ENCODE data around the gene PSMF1. TPM values are rescaled to one million over a fixed set of nuclear protein-coding genes. Genes with fewer than 3 reads are reported as not detected.
A peak's percentile ranks its signal among the peaks of the same experiment; 100 is the strongest.

The PSMF1 gene
- total and polyA plus RNA-seq, 9 of the 15 experiments (the other 6 are each of a cell fraction or from before 2014, with no cell fraction given) = 8.5 to 192 (median 33.2) TPM

GRCh38 chr20:1121429-1121828, 3.0 kb downstream of the PSMF1 start:
- no peak overlapping the region for H2AFZ ChIP-seq (ENCODE audit: low read depth, low read length)
- peak overlapping the region; percentile 48; the same call in 1 of the 3 replicates for H3K27ac ChIP-seq (ENCODE audit: extremely low read depth, low read depth, low read length)
- FAIRE-seq (peak; percentile 74), ATAC-seq (no peak), DNase-seq (ENCODE audit: extremely low read depth in 1 of 4, low spot score in 3 of 4) (peak; percentile 22 to 62 (median 32))
- H3K4me2 ChIP-seq (ENCODE audit: insufficient read depth, low read length) = peak overlapping the region; percentile 56
- 50% methylated on average over 1 of the region's 1 CpG for WGBS (ENCODE audit: insufficient coverage, low coverage, missing lambda C conversion rate)
- H3K79me2 ChIP-seq (ENCODE audit: control insufficient read depth, insufficient read depth, low read length) = peaks cover 69% of the 10 kb centered on the region
- peaks cover 14 to 53% of the 10 kb centered on the region in 2 experiments; a peak in 4 of 5 replicates for H3K4me1 ChIP-seq (replicated peaks in 1 of 2; ENCODE audit: control insufficient read depth in 2 of 2, insufficient read depth in 2 of 2, low read length in 2 of 2)
- intact Hi-C loops (cut with micrococcal nuclease) = no loop called here
- peaks cover 55% of the 10 kb centered on the region for H3K36me3 ChIP-seq (ENCODE audit: control insufficient read depth, insufficient read depth, low read length)
- no peaks in the 10 kb centered on the region for H3K9me3 ChIP-seq (replicated peaks; ENCODE audit: control insufficient read depth, insufficient read depth, low read depth, low read length)
- peaks cover 19% of the 10 kb centered on the region for H4K20me1 ChIP-seq (replicated peaks; ENCODE audit: control insufficient read depth, insufficient read depth, low read length)
- in situ Hi-C loops (cut with MboI) = no loop called here
- no peak overlapping the region for H3K9ac ChIP-seq (ENCODE audit: insufficient read depth in 1 of 2, low read depth in 2 of 2, low read length in 2 of 2)
- H3K4me3 ChIP-seq = no peak overlapping the region
- CTCF ChIA-PET (ENCODE audit: low intra/inter-chr PET ratio) = no interaction called here
- H3K27me3 ChIP-seq (ENCODE audit: control insufficient read depth in 2 of 2, insufficient read depth in 2 of 2, low read length in 2 of 2) = no peaks in the 10 kb centered on the region
- POLR2A ChIA-PET = interaction anchor here (0.6 to 1.9 kb wide), 5 partner anchors 11 to 1386 kb away, joined by 3 to 6 read pairs (median 3); no protein-coding TSS in a partner anchor
- BruUV-seq (replicated peaks) = no TSS peak
- H3K9me1 ChIP-seq (ENCODE audit: control insufficient read depth, insufficient read depth, low read length) = no peaks in the 10 kb centered on the region
- TF ChIP-seq CBX2 (IDR thresholded peaks at IDR 0.05; ENCODE audit: insufficient read depth, low read length, poor library complexity, severe bottlenecking) (no peak), ZNF175 (CRISPR knock-in tag; IDR thresholded peaks at IDR 0.05; ENCODE audit: low read depth) (no peak), CREB1 (IDR thresholded peaks at IDR 0.05) (no peak), CREB1 (CRISPR knock-in tag; IDR thresholded peaks at IDR 0.05) (no peak), ZHX1 (conservative IDR thresholded peaks at IDR 0.05; ENCODE audit: low read length) (no peak), KDM1A (IDR thresholded peaks at IDR 0.05) (peak in 1 of 2 experiments; percentile 24; a peak in 1 of 4 replicates), STAT6 (CRISPR knock-in tag; IDR thresholded peaks at IDR 0.05) (no peak), PTBP1 (IDR thresholded peaks at IDR 0.05; ENCODE audit: low read depth, low read length) (no peak)
- TF ChIP-seq, protein P1, sequence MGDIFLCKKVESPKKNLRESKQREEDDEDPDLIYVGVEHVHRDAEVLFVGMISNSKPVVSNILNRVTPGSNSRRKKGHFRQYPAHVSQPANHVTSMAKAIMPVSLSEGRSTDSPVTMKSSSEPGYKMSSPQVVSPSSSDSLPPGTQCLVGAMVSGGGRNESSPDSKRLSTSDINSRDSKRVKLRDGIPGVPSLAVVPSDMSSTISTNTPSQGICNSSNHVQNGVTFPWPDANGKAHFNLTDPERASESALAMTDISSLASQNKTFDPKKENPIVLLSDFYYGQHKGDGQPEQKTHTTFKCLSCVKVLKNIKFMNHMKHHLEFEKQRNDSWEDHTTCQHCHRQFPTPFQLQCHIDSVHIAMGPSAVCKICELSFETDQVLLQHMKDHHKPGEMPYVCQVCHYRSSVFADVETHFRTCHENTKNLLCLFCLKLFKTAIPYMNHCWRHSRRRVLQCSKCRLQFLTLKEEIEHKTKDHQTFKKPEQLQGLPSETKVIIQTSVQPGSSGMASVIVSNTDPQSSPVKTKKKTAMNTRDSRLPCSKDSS (IDR thresholded peaks at IDR 0.05; ENCODE audit: low read depth, partially characterized antibody) = no peak
